NCI-H1417 (cell line): ENCODE measurements around the gene UQCRHL.
"Not testable (repeated sequence)": the region's sequence is repeated elsewhere in the genome, so short reads cannot be mapped to it uniquely, and the experiment has no call there.

ENCODE experiments used
- DNase-seq, 3 experiments: peaks; one replicate each; lab custom pipeline; 2025; lab: John Stamatoyannopoulos, UW

Gene UQCRHL

DNA sequence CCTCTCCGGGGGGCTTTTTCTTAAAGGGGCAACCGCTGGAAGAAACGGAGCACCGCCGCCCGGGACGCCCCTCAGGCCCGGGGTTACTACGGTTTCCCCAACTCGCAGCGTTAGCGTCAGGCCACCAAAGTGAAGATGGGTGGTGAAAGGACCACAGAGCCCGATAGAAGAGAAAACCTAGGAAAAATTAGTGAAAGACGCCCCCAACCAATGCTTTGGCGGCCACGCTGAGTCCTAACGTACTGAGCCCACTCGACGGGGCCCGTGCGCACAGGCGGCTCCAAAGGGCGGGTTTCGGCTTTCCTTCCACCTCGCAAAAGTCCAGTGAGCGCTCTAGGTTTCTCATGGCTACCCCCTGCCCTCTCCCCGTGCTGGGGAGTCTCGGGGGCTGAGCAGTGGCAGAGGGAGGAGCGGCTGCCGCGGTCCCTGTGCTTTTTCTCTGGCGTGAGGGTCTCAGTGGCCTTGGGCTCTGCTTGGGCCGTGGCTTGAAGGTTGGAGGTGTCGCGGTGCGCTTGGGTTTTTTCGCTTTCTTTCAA is 27.8 kb upstream of the UQCRHL start:
- no peak for DNase-seq

DNA sequence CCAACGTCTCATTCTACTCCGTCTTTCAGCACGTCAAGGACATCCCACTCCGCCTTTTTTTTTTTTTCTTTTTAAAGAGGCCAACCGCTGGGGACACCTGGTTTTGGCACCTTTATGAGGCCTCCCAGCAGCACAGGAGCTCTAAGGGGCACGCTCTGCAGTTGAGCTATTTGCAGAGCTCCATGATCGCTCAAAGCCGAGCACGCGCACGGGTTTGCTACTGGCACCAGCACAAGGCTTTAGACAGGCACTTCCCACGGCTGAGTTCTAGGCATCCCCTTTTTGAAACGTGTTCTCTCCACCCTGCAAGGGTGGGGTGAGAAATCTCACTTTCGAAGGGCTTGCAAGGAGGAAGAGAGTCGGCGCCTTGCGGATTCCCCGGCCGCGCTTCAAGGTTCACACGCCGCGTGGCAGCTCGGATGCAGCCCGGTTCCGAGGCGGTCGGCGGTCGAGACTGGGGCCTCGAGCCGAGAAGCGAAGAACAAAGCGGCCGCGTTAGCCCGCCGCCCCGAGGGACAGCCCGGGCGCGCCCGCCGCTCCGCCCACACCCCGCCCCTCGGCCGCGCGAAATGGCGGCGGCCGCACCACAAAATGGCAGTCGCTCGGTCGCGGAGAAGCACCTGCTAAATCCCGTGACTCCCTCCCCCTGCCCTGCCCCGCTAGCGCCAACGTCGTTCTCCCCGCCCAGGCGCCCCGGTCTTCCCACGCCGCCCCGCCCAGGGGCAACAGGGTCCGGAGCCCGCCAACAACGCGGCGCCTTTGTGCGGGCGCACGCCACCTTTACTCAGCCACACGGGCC is 27.2 kb upstream of the UQCRHL start:
- DNase-seq = peak; percentile 92 to 99 (median 94)

DNA sequence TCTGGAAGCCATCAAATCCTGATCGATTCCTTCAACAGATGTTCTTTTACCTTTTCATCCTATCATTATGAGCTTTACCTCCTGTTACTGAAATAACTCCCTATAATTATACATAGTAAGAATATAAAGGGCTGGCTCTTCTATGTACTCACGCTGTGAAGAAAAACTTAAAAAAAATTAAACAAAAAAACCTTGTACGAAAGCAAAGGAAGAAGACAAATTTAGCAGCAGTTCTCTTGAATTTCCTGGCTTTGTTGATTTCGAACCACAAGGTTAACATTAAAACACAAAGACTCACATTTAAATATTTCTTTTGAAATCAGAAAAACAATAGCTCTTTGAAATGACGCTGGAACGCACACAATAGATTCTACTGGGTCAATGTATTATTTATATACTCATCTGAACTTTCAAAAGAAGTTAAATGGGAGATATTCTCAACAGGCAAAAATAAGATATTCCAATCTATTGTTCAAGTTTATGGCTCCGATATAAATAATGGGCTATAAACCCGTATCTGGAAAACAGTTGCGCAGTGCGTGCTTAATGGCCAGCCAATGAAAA is 26.5 kb upstream of the UQCRHL start:
- DNase-seq = peak in 1 of 3 experiments; percentile 71

DNA sequence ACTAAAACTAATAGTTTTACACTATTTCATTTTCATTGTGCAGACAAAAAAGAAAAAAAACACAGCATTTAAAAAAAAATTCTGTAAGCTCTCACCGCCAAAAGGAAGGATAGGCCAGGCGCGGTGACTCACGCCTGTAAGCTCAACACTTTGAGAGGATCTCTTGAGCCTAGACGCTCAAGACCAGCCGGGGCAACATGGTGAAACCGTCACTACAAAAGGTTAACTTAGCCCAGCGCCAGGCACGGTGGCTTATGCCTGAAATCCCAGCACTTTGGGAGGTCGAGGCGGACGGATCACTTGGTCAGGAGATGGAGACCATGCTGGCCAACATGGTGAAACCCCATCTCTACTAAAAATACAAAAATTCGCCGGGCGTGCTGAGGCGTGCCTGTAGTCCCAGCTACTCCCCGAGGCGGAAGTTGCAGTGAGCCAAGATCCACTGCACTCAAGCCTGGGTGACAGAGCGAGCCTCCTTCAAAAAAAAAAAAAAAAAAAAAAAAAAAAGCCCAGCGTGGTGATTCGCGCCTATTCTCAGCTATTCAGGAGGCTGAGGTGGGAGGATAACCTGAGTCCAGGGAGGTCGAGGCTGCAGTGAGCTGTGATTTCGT is 25.7 kb upstream of the UQCRHL start:
- peak; percentile 54 to 92 (median 88) for DNase-seq

DNA sequence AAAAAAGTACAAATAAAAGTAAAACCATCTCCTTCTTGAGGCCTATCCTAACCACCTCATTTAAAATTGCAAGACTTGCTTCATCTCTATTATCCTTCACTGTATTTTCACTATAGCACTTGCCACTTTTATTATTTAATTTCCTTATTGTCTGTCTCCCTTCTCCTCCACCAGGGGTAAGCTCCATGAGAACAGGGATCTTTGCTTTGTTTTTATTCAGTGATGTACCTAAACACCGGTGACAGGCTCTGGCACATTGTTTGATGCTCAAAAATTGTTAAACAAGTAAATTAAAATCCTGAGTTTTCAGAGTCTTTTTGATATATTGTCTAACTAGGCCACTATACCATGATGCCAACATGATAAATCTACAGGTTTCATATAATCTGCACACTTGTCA is 22.8 kb upstream of the UQCRHL start:
- no peak for DNase-seq

DNA sequence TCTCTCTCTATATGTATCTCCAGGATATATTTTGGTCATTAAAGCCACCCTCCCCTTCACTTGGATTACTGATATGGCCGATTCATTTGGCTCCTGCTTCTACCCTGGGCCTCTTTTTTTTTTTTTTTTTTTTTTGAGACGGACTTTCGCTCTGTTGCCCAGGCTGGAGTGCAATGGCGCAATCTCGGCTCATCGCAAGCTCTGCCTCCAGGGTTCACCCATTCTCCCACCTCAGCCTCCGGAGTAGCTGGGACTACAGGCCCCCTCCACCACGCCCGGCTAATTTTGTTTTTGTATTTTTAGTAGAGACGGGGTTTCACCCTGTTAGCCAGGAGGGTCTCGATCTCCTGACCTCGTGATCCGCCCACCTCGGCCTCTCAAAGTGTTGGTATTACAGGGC is 21.5 kb upstream of the UQCRHL start:
- DNase-seq = not testable (repeated sequence)

DNA sequence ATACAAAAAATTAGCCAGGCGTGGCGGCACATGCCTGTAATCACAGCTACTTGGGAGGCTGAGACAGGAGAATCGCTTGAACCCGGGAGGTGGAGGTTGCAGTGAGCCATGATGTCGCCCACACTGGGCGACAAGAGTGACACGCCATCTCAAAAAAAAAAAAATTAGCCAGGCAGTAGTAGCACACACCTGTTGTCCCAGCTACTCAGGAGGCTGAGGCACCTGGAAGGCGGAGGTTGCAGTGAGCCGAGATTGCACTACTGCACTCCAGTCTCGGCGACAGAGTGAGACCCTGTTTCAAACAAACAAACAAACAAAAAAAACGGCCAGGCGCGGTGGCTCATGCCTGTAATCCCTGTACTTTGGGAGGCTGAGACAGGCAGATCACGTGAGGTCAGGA is 20.1 kb upstream of the UQCRHL start:
- not testable (repeated sequence) for DNase-seq

DNA sequence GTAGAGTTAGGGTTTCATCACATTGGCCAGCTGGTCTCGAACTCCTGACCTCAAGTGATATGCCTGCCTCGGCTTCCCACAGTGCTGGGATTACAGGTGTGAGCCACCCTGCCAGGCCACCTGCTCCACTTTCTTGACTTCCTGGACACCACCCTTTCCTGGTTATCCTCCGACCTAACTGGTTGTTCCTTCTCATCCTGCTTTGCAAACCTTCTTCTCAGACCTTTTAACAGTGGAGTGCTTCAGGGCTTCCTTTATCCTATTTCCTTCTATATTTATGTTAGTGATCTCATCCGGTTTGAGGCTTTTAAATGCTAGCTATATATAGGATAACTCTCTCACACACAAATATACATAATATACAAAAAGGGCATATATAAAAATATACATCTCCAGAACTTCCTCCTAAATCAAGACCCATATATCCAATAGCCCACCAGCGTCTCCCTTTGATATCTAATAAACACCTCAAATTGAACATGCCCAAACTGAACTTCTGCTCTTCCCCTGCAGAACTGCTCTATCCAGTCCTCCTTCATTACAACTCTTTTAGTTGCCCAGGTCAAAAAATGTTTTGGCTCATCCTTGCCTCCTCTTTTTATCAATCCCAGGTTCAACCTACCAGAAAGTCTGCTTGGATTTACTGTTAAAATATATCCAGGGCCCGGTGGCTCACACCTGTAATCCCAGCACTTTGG is 19.5 kb upstream of the UQCRHL start:
- no peak for DNase-seq

DNA sequence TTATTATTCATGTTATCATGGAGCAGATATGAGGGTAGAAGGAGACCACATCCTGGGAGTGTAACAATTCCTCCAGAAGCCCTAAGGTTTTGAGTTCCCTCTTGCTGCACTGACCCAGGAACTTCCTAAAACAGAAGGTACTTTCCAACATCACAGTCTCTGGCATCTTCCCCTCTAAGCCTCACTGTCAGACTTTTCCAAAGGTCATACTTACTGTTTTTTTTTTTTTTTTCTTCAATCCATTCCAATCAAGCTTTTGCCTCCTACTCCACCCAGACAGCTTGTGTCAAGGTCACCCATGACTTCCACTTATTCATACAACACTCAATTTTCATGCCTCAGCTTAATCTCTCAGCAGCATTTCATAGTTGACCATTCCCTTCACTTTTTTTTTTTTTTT is 18.4 kb upstream of the UQCRHL start:
- no peak for DNase-seq

DNA sequence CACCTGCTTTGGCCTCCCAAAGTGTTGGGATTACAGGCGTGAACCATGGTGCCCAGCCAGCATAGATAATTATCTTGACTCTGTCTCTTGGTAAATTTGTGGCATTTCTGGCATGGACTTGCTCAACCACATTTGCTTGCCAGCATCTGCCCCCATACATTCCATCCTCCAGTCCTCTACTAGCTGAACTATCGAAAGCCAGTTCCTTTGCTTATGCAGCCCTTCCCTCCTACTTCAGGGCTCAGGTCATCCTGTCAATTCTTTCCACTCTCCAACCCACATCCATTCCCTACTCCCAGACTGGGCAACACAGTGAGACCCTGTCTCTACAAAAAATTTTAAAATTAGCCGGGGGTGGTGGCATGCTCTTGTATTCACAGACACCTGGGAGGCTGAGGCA is 13.0 kb upstream of the UQCRHL start:
- DNase-seq = no peak

DNA sequence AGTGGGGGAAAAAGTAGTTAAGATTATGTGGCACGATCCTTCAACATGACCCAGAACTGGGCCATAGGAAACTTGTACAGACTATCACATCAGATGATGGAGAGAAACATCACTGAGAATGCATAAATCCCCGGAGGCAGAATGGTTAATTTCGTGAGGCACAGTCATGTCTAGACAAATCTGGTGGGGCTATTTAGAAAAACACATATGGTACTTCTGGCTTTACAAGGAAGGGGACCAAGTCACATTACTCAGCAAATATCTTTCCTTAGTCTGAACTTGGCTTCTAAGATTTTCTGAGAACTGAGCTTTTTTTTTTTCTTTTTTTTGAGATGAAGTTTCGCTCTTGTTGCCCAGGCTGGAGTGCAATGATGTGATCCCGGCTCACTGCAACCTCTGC is 9.2 kb upstream of the UQCRHL start:
- DNase-seq = no peak

DNA sequence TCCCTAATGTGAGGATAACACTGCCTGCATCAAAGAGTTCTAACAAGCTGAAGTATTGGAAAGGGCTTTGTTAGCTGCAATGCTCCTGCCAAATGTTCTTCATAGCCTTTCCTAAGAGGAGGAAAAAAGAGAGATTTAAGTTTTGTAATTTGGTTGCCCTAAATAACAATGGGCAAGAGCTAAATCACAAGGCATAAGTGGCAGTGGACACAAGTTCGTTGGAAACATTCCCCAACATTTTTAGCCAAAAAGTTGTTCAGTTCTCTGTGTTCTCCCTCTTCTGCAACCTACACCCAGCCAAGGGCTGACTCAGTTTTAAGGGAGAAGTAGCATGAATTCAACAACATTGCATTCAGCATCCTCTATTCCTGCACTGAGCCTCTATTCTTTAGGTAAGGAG is 2.6 kb upstream of the UQCRHL start:
- no peak for DNase-seq

DNA sequence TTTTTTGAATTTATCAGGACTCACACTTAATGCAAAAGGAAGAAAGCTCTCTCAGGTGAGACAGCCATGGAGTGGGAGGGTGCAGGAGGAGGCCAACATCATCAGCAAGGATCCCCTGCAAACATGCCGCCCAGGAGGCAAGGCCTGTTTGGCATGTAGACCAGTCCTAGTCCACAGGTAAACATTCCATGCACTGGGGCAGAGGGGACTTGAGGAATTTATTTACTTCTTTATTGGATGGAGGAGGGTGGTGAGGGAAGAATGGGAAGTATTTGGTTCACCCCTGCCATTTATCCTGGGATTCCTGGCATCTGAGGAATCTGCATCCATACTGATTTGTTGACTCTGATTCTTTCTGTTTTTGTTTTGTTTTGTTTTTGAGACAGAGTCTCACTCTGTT is 1.5 kb upstream of the UQCRHL start:
- DNase-seq = no peak

DNA sequence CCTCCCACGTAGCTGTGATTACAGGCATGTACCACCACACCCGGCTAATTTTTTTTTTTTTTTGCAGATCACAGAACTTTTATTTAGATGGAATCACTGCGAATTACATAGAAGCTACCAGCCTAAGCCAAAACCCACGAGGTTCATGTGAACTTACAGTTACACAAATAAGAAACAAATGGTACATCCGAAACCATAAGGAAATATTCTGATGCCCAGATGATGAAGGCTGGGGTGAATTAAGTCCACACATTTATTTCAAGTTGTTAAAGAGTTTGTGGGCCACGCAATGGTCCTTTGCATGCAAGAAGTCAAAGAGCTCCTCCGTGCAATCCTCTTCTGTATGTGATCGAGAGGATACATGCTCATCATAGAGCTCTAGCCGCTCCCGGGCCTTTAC is 328 bp downstream of the UQCRHL start:
- DNase-seq = no peak

DNA sequence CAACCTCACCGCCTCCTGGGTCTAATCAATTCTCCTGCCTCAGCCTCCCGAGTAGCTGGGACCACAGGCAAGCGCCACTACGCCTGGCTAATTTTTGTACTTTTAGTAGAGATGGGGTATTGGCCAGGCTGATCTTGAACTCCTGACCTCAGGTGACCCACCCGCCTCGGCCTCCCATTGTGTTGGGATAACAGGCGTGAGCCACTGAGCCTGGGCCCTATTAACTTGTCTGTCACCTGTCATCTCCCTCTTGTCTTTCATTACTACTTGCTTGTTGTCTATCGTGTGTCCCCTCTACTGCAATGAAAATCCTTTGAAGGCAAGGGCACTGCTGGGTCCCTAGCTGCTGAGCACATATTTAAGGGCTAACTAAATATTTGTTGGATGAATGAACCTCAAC is 3.4 kb downstream of the UQCRHL start:
- peak in 1 of 3 experiments; percentile 5 for DNase-seq

DNA sequence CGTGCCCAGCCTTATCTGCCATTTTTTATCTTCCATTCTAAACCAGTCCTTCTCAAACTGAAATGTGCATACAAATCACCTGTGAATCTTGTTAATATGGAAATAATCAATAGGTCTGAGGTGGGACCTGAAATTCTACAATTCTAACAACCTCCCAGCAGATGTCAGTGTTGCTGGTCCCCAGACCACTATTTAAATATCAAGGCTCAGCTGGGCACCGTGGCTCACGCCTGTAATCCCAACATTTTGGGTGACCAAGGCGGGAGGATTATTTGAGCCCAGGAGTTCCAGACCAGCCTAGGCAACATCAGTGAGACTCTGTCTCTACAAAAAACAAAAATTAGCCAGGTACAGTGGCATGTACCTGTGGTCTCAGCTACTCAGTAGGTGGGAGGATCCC is 4.1 kb downstream of the UQCRHL start:
- DNase-seq = peak in 2 of 3 experiments; percentile 36 to 57

DNA sequence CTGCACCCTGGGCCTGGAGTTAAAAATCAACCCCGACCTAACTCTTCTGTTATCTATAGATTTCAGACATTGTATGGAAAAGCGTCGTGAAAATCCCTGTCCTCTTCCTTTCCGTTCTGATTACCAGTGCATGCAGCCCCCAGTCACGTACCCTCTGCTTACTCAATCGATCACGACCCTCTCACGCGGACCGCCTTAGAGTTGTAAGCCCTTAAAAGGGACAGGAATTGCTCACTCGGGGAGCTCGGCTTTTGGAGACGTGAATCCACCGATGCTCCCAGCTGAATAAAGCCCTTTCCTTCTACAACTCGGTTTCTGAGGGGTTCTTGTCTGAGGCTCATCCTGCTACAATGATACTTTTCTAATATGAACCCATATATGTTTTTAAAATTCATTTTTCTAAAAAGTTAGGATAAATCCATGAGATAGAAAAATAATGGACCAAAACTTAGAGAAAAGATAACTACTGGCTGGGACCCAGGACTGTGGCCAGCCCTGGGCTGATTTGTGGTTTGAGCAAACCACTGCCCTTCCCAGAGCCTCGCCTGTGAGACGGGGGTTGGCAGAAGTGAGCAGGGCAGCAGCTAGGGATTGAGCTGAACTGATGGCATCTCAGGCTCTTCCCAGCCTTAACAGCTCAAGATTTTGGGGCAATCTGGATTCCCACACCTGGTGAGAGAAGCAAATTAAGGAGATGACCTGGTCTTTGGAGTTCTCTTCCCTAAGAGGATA is 5.0 kb downstream of the UQCRHL start:
- no peak for DNase-seq

DNA sequence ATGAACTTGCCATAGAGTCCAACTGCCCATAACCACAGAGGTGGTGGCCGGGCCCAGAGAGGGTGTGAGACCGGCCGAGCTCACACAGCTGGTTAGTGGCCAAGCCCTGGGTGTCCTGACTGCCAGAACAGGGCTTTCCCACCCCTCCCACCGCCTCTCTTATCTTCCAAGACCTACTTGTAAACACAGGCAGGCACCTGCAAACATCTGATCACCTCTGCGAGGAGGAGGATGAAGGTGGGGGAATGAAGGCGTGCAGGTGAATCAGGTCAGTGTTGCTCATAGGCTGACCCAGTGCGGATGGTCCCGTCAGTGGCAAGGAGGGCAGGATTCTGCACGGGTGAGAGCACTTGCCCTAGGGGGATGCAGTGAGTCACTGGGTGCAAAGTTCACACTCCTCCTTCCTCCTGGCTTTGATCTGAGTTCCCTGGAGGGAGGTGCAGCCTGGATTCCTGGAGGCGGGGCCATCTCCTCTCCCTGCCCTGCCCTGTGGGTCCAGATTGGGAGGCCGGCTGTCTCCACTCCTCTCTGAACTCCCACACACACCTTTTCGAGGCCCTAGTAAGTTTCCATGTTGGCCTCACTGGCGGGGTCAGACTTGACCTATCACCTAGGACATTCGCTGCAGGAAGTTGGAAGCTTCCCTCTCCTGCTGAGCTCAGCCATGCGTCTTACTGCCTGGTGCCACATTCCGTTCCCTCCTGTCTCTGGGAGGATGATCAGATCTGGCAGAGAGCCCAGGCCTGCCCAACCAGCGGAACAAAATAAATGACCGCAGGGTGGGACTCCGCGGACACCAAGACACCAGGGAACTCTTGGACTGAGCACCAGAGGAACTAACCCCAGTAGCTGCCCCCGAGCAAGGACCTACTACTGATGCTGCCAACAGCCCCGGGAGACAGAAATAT is 7.3 kb downstream of the UQCRHL start:
- DNase-seq = peak in 2 of 3 experiments; percentile 29 to 52

DNA sequence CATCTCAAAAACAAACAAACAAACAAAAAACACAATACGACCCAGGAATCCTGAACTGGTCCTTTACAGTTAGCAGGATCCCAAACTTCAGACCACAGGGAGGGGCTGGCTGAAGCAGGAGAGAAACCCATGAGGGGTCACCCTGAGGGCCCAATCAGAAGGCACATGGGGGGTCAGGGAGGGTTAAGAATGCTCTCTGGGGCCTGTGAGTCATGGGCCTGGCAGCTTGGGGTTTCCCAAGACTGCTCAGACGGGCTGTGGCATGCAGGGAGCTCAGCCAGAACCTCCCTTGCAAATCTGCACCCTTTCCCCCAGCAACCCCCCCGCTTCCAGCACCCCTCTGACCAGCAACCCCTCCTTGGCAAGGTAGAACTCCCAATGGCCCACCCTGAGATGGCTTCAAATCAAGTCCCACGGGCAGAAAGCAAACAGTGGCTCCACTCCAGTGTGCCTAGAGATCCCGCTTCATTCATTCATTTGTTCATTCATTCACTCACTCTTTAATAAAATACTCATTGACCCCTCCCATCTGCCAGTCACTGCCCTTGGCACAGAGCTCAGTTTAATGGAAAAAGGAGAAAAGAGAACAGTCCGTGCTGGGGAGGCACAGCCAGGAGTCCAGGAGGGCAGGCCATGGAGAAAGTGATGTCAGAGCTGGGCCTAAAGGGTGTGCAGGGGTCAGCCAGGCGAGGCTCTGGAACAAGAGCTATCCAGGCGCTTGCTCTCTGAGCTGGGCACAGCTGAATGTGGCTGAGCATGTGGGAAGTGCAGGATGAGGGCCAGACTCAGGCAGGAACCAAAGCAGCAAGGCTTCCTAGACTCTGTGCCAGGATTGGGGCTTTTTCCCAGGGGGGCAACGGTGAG is 8.2 kb downstream of the UQCRHL start:
- DNase-seq = no peak
